GM12878 (cell line): ENCODE data around the gene EEF1AKMT3. TPM values are rescaled to one million over a fixed set of nuclear protein-coding genes. Genes with fewer than 3 reads are reported as not detected.

Experiments used
- ATAC-seq: fragments of 200-7000 bp; cut with Tn5 transposase; 3 replicates; pipeline ENCODE4 v1.9.1; 2020; ENCODE audit warnings: mild to moderate bottlenecking, moderate library complexity
- BruUV-seq: library from RNA; stranded (reverse); fragments of 400-500 nt; replicated peaks from 2 replicates; lab custom pipeline; 2021; lab: Mats Ljungman, UMichigan
- CTCF ChIA-PET: fragments of 300-600 bp; sonication (Branson Sonifier 250); formaldehyde crosslinking; extraction: SDS; loops from one replicate; lab custom pipeline; 2021; ENCODE audit warnings: inconsistent platforms; lab: Yijun Ruan, JAX
- POLR2A ChIA-PET: fragments of 350-600 bp; formaldehyde crosslinking; extraction: SDS; loops from one replicate; lab custom pipeline; 2021; ENCODE audit warnings: inconsistent platforms; lab: Charles Lee
- RAD21 ChIA-PET: fragments of 300-600 bp; sonication (Branson Sonifier 250); formaldehyde crosslinking; loops from one replicate; lab custom pipeline; 2023; ENCODE audit warnings: antibody characterized with exemption; ENCODE audit not compliant: unreplicated experiment; lab: Charles Lee
- SMC1A ChIA-PET: fragments of 300-600 bp; sonication (Branson Sonifier 250); formaldehyde crosslinking; loops from one replicate; lab custom pipeline; 2023; ENCODE audit not compliant: unreplicated experiment, uncharacterized antibody; lab: Charles Lee
- DNase-seq: peaks from one replicate; pipeline ENCODE4 v3.0.0-alpha.2; 2011; ENCODE audit warnings: low read depth, low spot score
- FAIRE-seq: peaks from 3 replicates; lab custom pipeline; 2011; peaks lifted over from hg19 to GRCh38; lab: Jason Lieb, UNC
- H2AFZ ChIP-seq: 2 replicates; pipeline ENCODE4 v1.6.0; 2011; ENCODE audit warnings: low read depth, low read length, control low read depth; ENCODE audit not compliant: control insufficient read depth
- H3K27ac ChIP-seq: 2 replicates; pipeline ENCODE4 v1.5.1; 2011; ENCODE audit warnings: control low read depth; ENCODE audit not compliant: control insufficient read depth, insufficient read depth
- H3K27me3 ChIP-seq, 2 experiments: replicated peaks in 1 of 2; 2 replicates each; pipeline versions ENCODE4 v1.6.0 to v1.6.1; 2011; ENCODE audit warnings: low read length in 1 of 2; ENCODE audit not compliant: control insufficient read depth in 2 of 2, insufficient read depth in 2 of 2
- H3K36me3 ChIP-seq, 2 experiments: 2 replicates each; pipeline ENCODE4 v1.5.1; 2011; ENCODE audit warnings: low read length in 1 of 2; ENCODE audit not compliant: control insufficient read depth in 2 of 2, insufficient read depth in 2 of 2
- H3K4me1 ChIP-seq: 2 replicates; pipeline ENCODE4 v1.6.1; 2011; ENCODE audit warnings: mild to moderate bottlenecking, low read length, moderate library complexity, mixed read lengths; ENCODE audit not compliant: control insufficient read depth, insufficient read depth
- H3K4me2 ChIP-seq: 2 replicates; pipeline ENCODE4 v1.6.0; 2011; ENCODE audit warnings: control low read depth; ENCODE audit not compliant: control insufficient read depth, insufficient read depth
- H3K4me3 ChIP-seq: fragments of 200-600 bp; sonication (generic); 2 replicates; pipeline ENCODE4 v1.5.1; 2016
- H3K79me2 ChIP-seq: 2 replicates; pipeline ENCODE4 v1.6.0; 2011; ENCODE audit warnings: low read length; ENCODE audit not compliant: control insufficient read depth, insufficient read depth
- H3K9ac ChIP-seq: 2 replicates; pipeline ENCODE4 v1.8.0; 2011; ENCODE audit warnings: low read length, control low read depth, mixed read lengths; ENCODE audit not compliant: control insufficient read depth, insufficient read depth
- H3K9me3 ChIP-seq: replicated peaks from 3 replicates; pipeline ENCODE4 v1.5.1; 2011; ENCODE audit warnings: mild to moderate bottlenecking, low read length; ENCODE audit not compliant: control insufficient read depth, insufficient read depth
- H4K20me1 ChIP-seq: 2 replicates; pipeline ENCODE4 v1.6.0; 2011; ENCODE audit not compliant: control insufficient read depth, insufficient read depth
- BHLHE40 ChIP-seq, 2 experiments: fragments of 450-650 bp in 1 of 2; IDR thresholded peaks; 2 replicates each; pipeline ENCODE4 v1.6.1; 2011 to 2017; ENCODE audit warnings: low read depth in 2 of 2, borderline replicate concordance in 1 of 2, improper control_type of control experiment in 1 of 2, low read length in 1 of 2, mild to moderate bottlenecking in 1 of 2
- CBX3 ChIP-seq: fragments of 200-600 bp; sonication (generic); IDR thresholded peaks from 2 replicates; pipeline ENCODE4 v1.6.1; 2016; ENCODE audit warnings: low read depth, borderline replicate concordance
- EGR1 ChIP-seq, 2 experiments: IDR thresholded peaks; 1 replicate in 1 of 2; 2 replicates in 1 of 2; pipeline ENCODE4 v1.6.1; 2011 to 2012; ENCODE audit warnings: low read depth in 2 of 2, low read length in 2 of 2, borderline replicate concordance in 1 of 2, mild to moderate bottlenecking in 1 of 2, moderate library complexity in 1 of 2
- MEF2B ChIP-seq: fragments of 450-650 bp; IDR thresholded peaks from 2 replicates; pipeline ENCODE4 v1.6.1; 2018; ENCODE audit warnings: mild to moderate bottlenecking, moderate library complexity; ENCODE audit not compliant: partially characterized antibody, poor library complexity, severe bottlenecking
- PAX5 ChIP-seq: IDR thresholded peaks from 2 replicates; pipeline ENCODE4 v1.6.1; 2011; ENCODE audit warnings: low read depth, low read length, borderline replicate concordance
- PML ChIP-seq: IDR thresholded peaks from 2 replicates; pipeline ENCODE4 v1.6.1; 2012; ENCODE audit warnings: low read length, inconsistent platforms
- POLR2AphosphoS2 ChIP-seq: IDR thresholded peaks from 2 replicates; pipeline ENCODE4 v1.6.1; 2011; ENCODE audit warnings: low read depth, mild to moderate bottlenecking, low read length, improper control_type of control experiment, moderate library complexity
- RFX5 ChIP-seq: IDR thresholded peaks from 2 replicates; pipeline ENCODE4 v1.6.1; 2011; ENCODE audit warnings: low read depth, low read length, improper control_type of control experiment
- SIN3A ChIP-seq: IDR thresholded peaks from 2 replicates; pipeline ENCODE4 v1.6.1; 2012; ENCODE audit warnings: low read depth, low read length, improper control_type of control experiment
- STAT1 ChIP-seq: fragments of 450-650 bp; conservative IDR thresholded peaks from 2 replicates; pipeline ENCODE4 v1.6.1; 2014; ENCODE audit warnings: antibody characterized with exemption, mild to moderate bottlenecking
- SUZ12 ChIP-seq: fragments of 200-600 bp; sonication (generic); IDR thresholded peaks from one replicate; pipeline ENCODE4 v1.6.1; 2018; ENCODE audit warnings: antibody characterized with exemption, mild to moderate bottlenecking; ENCODE audit not compliant: unreplicated experiment
- TARDBP ChIP-seq: IDR thresholded peaks from 2 replicates; pipeline ENCODE4 v1.6.1; 2016; ENCODE audit warnings: borderline replicate concordance
- ZNF24 ChIP-seq: fragments of 450-650 bp; IDR thresholded peaks from 2 replicates; pipeline ENCODE4 v1.6.1; 2017; ENCODE audit warnings: antibody characterized with exemption, mild to moderate bottlenecking
- WGBS: methylation state at CpG from one replicate; pipeline ENCODE4 v1.1.6; 2016; ENCODE audit warnings: low lambda C conversion rate; ENCODE audit not compliant: insufficient replicate concordance, insufficient coverage; ENCODE audit errors: missing lambda C conversion rate; 5-methylcytosine and 5-hydroxymethylcytosine counted together
- in situ Hi-C: fragments of 300-500 bp; cut with MboI; formaldehyde crosslinking; loops from 9 replicates; pipeline ENCODE4 v1.14.3; 2018; ENCODE audit warnings: mixed read lengths
- intact Hi-C: fragments of 100-400 bp; cut with micrococcal nuclease; formaldehyde crosslinking; loops from one replicate; pipeline ENCODE4 v1.14.2; 2022; ENCODE audit not compliant: unreplicated experiment
- polyA plus RNA-seq, 11 experiments: library from polyadenylated mRNA; depleted of rRNA in 4 of 11; unstranded in 6 of 11; stranded (reverse) in 5 of 11; fragments of >200 nt; fragmentation: Nextera tagmentation in 4 of 11; fragmentation: Illumina TruSeq in 1 of 11; extraction: Ambion mirVana in 4 of 11; extraction: Trizol in 1 of 11; gene quantifications; 1 replicate in 1 of 11; 2 replicates in 10 of 11; pipeline versions ENCODE4 v1.2.1 to v1.2.3, GENCODE V29; 2011 to 2016; ENCODE audit warnings: inconsistent platforms in 2 of 11, missing spikeins in 2 of 11, low read depth in 1 of 11
- total RNA-seq, 4 experiments: library from RNA; depleted of rRNA in 3 of 4; stranded (reverse); fragments of >200 nt in 3 of 4; fragmentation: Illumina TruSeq in 1 of 4; extraction: Trizol in 1 of 4; gene quantifications; 2 replicates each; pipeline versions ENCODE4 v1.2.1 to v1.2.3, GENCODE V29; 2013 to 2021

The EEF1AKMT3 gene
- total and polyA plus RNA-seq, 10 of the 15 experiments (the other 5 are each of a cell fraction or from before 2014, with no cell fraction given): 1.2 to 8.2 (median 3.5) TPM

DNA sequence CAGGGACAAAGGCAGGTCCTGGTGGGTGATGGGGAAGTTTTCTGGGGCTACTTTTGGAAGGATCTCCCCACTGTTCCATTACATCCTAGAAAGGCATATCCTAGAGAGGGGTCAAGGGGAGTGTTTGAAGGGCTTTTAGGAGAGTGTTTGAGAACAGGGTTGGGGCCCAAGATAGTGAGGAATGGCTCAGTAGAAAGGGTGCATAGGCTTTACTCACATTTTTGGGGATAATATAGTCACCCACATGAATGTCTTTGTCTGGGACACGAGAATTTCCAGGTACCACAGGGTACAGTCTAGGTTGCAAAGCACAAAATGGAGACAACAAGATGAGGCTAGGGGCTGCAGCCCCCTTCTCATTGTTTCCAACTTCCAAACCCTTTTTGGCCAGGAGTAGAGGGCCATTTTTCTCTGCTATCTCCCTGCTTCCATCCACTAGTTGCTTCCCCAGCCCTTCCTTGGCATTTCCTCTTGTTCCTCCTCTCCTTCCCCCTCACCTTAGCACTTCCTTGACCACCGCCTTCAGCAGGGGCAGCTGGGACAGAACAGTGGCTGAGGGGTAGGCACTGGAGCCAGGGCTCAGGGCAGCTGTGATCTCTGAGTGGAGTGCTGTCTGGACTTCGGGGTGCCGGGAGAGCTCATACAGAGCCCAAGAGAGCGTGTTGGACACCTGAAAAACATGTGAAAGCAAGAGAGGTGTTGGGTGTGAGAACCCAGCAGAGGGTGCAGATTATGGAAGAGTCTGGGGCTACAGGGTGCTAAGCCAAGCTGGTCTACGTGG is 8.3 kb upstream of the EEF1AKMT3 start:
- POLR2A ChIA-PET: interaction anchor here (0.6 to 1.5 kb wide), 2 partner anchors 8 to 1088 kb away, joined by 4 to 5 read pairs; no protein-coding TSS in a partner anchor
- WGBS: 80% methylated on average over 6 of the region's 6 CpGs

GRCh38 chr12:57764662-57765002 is 7.8 kb upstream of the EEF1AKMT3 start:
- Histone ChIP-seq H3K27ac (no peak overlapping the region), H3K79me2 (no peaks in the 10 kb centered on the region), H3K4me2 (peak overlapping the region; percentile 95), H2AFZ (peak overlapping the region; percentile 81), H3K4me3 (peak overlapping the region; percentile 65; the same call in 1 of the 2 replicates), H3K9ac (peak overlapping the region; percentile 20; the same call in 1 of the 2 replicates), H3K27me3 (peaks cover 11 to 23% of the 10 kb centered on the region in 2 experiments; a peak in 3 of 4 replicates), H3K4me1 (peaks cover 22% of the 10 kb centered on the region), H3K36me3 (no peaks in the 10 kb centered on the region; a peak in 1 of 4 replicates), H4K20me1 (no peaks in the 10 kb centered on the region; the same call in 1 of the 2 replicates), H3K9me3 (no peaks in the 10 kb centered on the region)
- CTCF ChIA-PET: interaction anchor here (0.7 to 7.3 kb wide), 5 partner anchors 9 to 120 kb away, joined by 3 to 62 read pairs (median 3); partner anchors contain the start of gene MARCHF9
- in situ Hi-C loops: no loop called here
- RAD21 ChIA-PET: no interaction called here
- BruUV-seq: no TSS peak
- intact Hi-C loops: no loop called here
- ATAC-seq: peak; percentile 19
- DNase-seq: no peak
- WGBS: 26% methylated on average over 17 of the region's 17 CpGs
- SMC1A ChIA-PET: no interaction called here
- FAIRE-seq: no peak
- TF ChIP-seq CBX3 (no peak), EGR1 (IDR thresholded peaks at IDR 0.05; ENCODE audit: borderline replicate concordance in 1 of 2, low read depth in 2 of 2, low read length in 2 of 2) (0 out of 3 replicates have a peak, but pooled peaks of 1 of the 2 experiments have one; percentile 24), PAX5 (peak; percentile 23; the same call in 1 of the 2 replicates), MEF2B (no peak), BHLHE40 (IDR thresholded peaks at IDR 0.05; ENCODE audit: borderline replicate concordance in 1 of 2, low read depth in 2 of 2, low read length in 1 of 2) (peak; percentile 78 to 92), PML (no peak)
- POLR2A ChIA-PET: interaction anchor here (0.6 to 1.5 kb wide), 2 partner anchors 8 to 1088 kb away, joined by 4 to 5 read pairs; no protein-coding TSS in a partner anchor

More for the DNA sequence above, 8.3 kb upstream of the EEF1AKMT3 start:
- FAIRE-seq (no peak), ATAC-seq (no peak), DNase-seq (no peak)
- H4K20me1 ChIP-seq: no peaks in the 10 kb centered on the region; the same call in 1 of the 2 replicates
- ChIA-PET RAD21 (no interaction called here), SMC1A (no interaction called here), CTCF (interaction anchor here (0.7 to 7.3 kb wide), 5 partner anchors 9 to 121 kb away, joined by 3 to 62 read pairs (median 3); partner anchors contain the start of gene MARCHF9)
- no TSS peak for BruUV-seq
- intact Hi-C loops: no loop called here
- H3K79me2 ChIP-seq: no peaks in the 10 kb centered on the region
- H3K36me3 ChIP-seq: no peaks in the 10 kb centered on the region
- no peak overlapping the region for H2AFZ ChIP-seq
- in situ Hi-C loops: no loop called here
- no peak overlapping the region for H3K4me3 ChIP-seq
- no peak overlapping the region for H3K4me2 ChIP-seq
- H3K27ac ChIP-seq: no peak overlapping the region
- no peak overlapping the region for H3K9ac ChIP-seq
- TF ChIP-seq CBX3: no peak
- no peak for TF ChIP-seq POLR2AphosphoS2
- TF ChIP-seq STAT1: no peak
- TF ChIP-seq RFX5: no peak
- no peak for TF ChIP-seq SIN3A
- TF ChIP-seq SUZ12: no peak
- no peak for TF ChIP-seq TARDBP
- TF ChIP-seq ZNF24: no peak
- H3K9me3 ChIP-seq: no peaks in the 10 kb centered on the region
- peaks cover 11 to 23% of the 10 kb centered on the region in 2 experiments; a peak in 3 of 4 replicates for H3K27me3 ChIP-seq
- peaks cover 22% of the 10 kb centered on the region for H3K4me1 ChIP-seq
